AG20443 (cell line): ENCODE results near the gene UGT1A6.

Source experiments
- DNase-seq: peaks from one replicate; pipeline ENCODE4 v3.0.0; 2012; ENCODE audit warnings: low spot score, mixed read lengths

UGT1A6 gene

GRCh38 chr2:233768076-233768475, 75.4 kb downstream of the UGT1A6 start:
- DNase-seq, result no peak

- DNase-seq, result no peak
Measured at GRCh38 chr2:233769260-233769659, 76.6 kb downstream of the UGT1A6 start.

GRCh38 chr2:233772153-233772552, 79.5 kb downstream of the UGT1A6 start:
- DNase-seq, result no peak

- no peak for DNase-seq
Measured at GRCh38 chr2:233772583-233772982, 79.9 kb downstream of the UGT1A6 start.

- DNase-seq, result no peak
Measured at GRCh38 chr2:233773854-233774253, 81.2 kb downstream of the UGT1A6 start.

- no peak for DNase-seq
Measured at GRCh38 chr2:233775414-233775813, 82.7 kb downstream of the UGT1A6 start.

- no peak for DNase-seq
Measured at GRCh38 chr2:233778030-233778429, 85.3 kb downstream of the UGT1A6 start, which contains the start of gene MROH2A. Gene MROH2A, plus strand, starts transcription at chr2:233778330. Its CDS starts 1,029 bp downstream, at chr2:233779359.

GRCh38 chr2:233779722-233780121, 87.0 kb downstream of the UGT1A6 start:
- no peak for DNase-seq

- DNase-seq, result no peak
Measured at GRCh38 chr2:233780771-233781170, 88.1 kb downstream of the UGT1A6 start.

- no peak for DNase-seq
Measured at GRCh38 chr2:233789554-233789953, 96.9 kb downstream of the UGT1A6 start.

- DNase-seq, result no peak
Measured at GRCh38 chr2:233791151-233791882, 98.6 kb downstream of the UGT1A6 start.

GRCh38 chr2:233791883-233792329, 99.2 kb downstream of the UGT1A6 start:
- DNase-seq, result no peak

GRCh38 chr2:233792720-233793119, 100.0 kb downstream of the UGT1A6 start:
- no peak for DNase-seq

- DNase-seq, result no peak
Measured at GRCh38 chr2:233793465-233794127, 100.9 kb downstream of the UGT1A6 start.

GRCh38 chr2:233794128-233794658, 101.5 kb downstream of the UGT1A6 start:
- no peak for DNase-seq

- no peak for DNase-seq
Measured at GRCh38 chr2:233795735-233796171, 103.1 kb downstream of the UGT1A6 start.

- DNase-seq, result no peak
Measured at GRCh38 chr2:233796254-233796653, 103.6 kb downstream of the UGT1A6 start.

- no peak for DNase-seq
Measured at GRCh38 chr2:233798335-233799086, 105.8 kb downstream of the UGT1A6 start.

GRCh38 chr2:233799087-233799665, 106.5 kb downstream of the UGT1A6 start:
- no peak for DNase-seq

- no peak for DNase-seq
Measured at GRCh38 chr2:233799716-233800115, 107.0 kb downstream of the UGT1A6 start.

- DNase-seq, result no peak
Measured at GRCh38 chr2:233800208-233800607, 107.5 kb downstream of the UGT1A6 start.
